MG63 (cell line): ENCODE results near the gene ZNRF3. TPM values are rescaled to one million over a fixed set of nuclear protein-coding genes. Genes with fewer than 3 reads are reported as not detected.
"Not testable (repeated sequence)": the region's sequence is repeated elsewhere in the genome, so short reads cannot be mapped to it uniquely, and the experiment has no call there.

ENCODE experiments used
- DNase-seq: peaks from one replicate; pipeline ENCODE4 v3.0.0-alpha.2; 2020
- H3K27me3 ChIP-seq: fragments of 250-450 bp; sonication (Bioruptor Pico); 2 replicates; pipeline ENCODE4 v1.5.1; 2020; ENCODE audit warnings: mild to moderate bottlenecking, moderate library complexity
- H3K36me3 ChIP-seq: fragments of 250-450 bp; sonication (Bioruptor Pico); 2 replicates; pipeline ENCODE4 v1.5.1; 2020; ENCODE audit warnings: mild to moderate bottlenecking, moderate library complexity
- H3K4me3 ChIP-seq: fragments of 250-450 bp; sonication (Bioruptor Pico); 2 replicates; pipeline ENCODE4 v1.5.1; 2020; ENCODE audit warnings: mild to moderate bottlenecking, moderate library complexity
- H3K9me3 ChIP-seq: fragments of 250-450 bp; sonication (Bioruptor Pico); 2 replicates; pipeline ENCODE4 v1.5.1; 2020; ENCODE audit warnings: mild to moderate bottlenecking, moderate library complexity
- total RNA-seq: library from RNA; depleted of rRNA; stranded (reverse); fragments of >200 nt; shearing (Covaris generic); gene quantifications from 2 replicates; pipeline ENCODE4 v1.2.3, GENCODE V29; 2014; ENCODE audit warnings: low replicate concordance

ZNRF3 gene
- total RNA-seq, 1 experiment from 2014 or later = 2.1 TPM

GRCh38 chr22:29082826-29083545, 199.6 kb downstream of the ZNRF3 start:
- Histone ChIP-seq H3K4me3 (no peak overlapping the region), H3K9me3 (no peaks in the 10 kb centered on the region), H3K27me3 (no peaks in the 10 kb centered on the region), H3K36me3 (no peaks in the 10 kb centered on the region)
- DNase-seq = no peak

DNA sequence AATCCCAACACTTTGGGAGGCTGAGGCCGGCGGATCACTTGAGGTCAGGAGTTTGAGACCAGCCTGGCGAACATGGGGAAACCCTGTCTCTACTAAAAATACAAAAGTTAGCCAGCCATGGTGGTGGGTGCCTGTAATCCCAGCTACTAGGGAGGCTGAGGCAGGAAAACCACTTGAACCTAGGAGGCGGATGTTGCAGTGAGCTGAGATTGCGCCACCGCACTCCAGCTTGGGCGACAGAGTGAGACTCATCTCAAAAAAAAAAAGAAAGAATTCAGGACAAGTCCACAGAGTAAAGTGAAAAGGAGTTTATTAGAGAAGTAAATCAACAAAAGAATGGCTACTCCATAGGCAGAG, 200.2 kb downstream of the ZNRF3 start:
- not testable (repeated sequence) for H3K36me3 ChIP-seq, H3K9me3 ChIP-seq, H3K4me3 ChIP-seq, H3K27me3 ChIP-seq, DNase-seq

DNA sequence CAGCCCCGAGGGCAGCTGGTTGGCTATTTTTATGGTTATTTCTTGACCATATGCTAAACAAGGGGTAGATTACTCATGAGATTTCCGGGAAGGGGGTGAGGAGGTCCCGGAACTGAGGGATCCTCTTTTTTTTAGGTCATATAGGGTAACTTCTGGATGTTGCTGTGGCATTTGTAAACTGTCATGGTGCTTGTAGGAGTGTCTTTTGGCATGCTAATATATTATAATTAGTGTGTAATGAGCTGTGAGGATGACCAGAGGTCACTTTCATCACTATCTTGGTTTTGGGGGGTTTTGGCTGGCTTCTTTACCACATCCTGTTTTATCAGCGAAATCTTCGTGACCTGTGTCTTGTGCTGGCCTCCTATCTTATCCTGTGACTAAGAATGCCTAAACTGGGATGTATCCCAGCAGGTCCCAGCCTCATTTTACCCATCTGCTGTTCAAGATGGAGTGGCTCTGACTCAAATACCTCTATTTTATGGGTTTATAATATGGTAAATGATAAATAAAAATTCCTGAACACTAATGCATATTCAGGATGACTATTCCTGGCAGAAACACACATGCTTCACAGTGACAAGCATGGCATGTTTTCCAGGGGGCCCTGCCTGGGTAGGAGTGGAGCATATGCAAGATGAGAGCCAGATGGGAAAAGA, 200.7 kb downstream of the ZNRF3 start:
- Histone ChIP-seq H3K9me3 (no peaks in the 10 kb centered on the region), H3K36me3 (no peaks in the 10 kb centered on the region), H3K27me3 (no peaks in the 10 kb centered on the region), H3K4me3 (no peak overlapping the region)
- no peak for DNase-seq

GRCh38 chr22:29087012-29087411, 203.6 kb downstream of the ZNRF3 start:
- no peak for DNase-seq
- no peak overlapping the region for H3K4me3 ChIP-seq
- H3K36me3 ChIP-seq = no peaks in the 10 kb centered on the region
- no peaks in the 10 kb centered on the region for H3K27me3 ChIP-seq
- no peaks in the 10 kb centered on the region for H3K9me3 ChIP-seq

GRCh38 chr22:29088809-29089208, 205.4 kb downstream of the ZNRF3 start:
- Histone ChIP-seq H3K27me3 (no peaks in the 10 kb centered on the region), H3K9me3 (no peaks in the 10 kb centered on the region), H3K4me3 (no peak overlapping the region), H3K36me3 (no peaks in the 10 kb centered on the region)
- DNase-seq = no peak

DNA sequence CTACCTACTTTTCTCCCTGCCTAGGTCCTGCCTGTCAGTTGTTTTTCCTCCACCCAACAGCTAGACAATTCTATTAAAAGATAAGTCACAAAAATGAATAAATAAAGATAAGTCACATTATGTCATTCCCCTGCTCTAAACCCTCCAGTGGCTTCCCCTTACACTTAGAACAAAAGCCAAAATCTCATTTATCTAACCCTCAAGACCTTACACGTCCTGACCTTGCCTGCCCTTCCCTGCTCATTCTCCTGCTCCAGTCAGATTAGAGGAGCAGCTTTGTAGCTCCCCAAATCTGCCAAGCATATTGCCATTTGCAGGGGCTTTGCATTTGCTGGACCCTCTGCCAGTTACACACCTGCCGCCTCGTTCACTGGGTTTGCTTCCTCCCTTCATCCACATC, 206.1 kb downstream of the ZNRF3 start:
- Histone ChIP-seq H3K9me3 (no peaks in the 10 kb centered on the region), H3K27me3 (no peaks in the 10 kb centered on the region), H3K4me3 (no peak overlapping the region), H3K36me3 (no peaks in the 10 kb centered on the region)
- no peak for DNase-seq

GRCh38 chr22:29090039-29090438, 206.7 kb downstream of the ZNRF3 start:
- Histone ChIP-seq H3K9me3 (no peaks in the 10 kb centered on the region), H3K36me3 (no peaks in the 10 kb centered on the region), H3K27me3 (no peaks in the 10 kb centered on the region), H3K4me3 (no peak overlapping the region)
- DNase-seq = no peak

DNA sequence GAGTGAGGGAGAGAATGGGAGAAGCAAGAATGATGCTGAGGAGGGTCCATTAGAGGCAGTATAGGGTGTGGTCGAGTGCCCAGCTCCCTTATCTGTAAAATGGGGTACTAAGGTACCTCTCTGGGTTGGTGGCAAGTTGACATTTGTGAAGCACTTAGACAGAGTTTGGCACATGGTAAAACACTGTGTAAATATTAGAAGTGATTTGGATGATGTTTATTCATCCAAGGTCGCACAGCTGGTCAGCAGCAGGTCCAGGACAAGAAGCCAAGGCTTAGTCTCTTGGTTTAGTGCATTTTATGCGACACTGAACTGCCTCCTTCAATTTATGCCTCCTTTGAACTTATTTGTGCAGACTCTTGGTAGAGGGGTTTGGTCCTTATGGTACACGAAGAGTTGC, 208.9 kb downstream of the ZNRF3 start:
- no peak for DNase-seq
- Histone ChIP-seq H3K27me3 (no peaks in the 10 kb centered on the region), H3K4me3 (no peak overlapping the region), H3K9me3 (no peaks in the 10 kb centered on the region), H3K36me3 (no peaks in the 10 kb centered on the region)

- no peaks in the 10 kb centered on the region for H3K36me3 ChIP-seq
Observed at GRCh38 chr22:29093030-29093429, 209.7 kb downstream of the ZNRF3 start.

DNA sequence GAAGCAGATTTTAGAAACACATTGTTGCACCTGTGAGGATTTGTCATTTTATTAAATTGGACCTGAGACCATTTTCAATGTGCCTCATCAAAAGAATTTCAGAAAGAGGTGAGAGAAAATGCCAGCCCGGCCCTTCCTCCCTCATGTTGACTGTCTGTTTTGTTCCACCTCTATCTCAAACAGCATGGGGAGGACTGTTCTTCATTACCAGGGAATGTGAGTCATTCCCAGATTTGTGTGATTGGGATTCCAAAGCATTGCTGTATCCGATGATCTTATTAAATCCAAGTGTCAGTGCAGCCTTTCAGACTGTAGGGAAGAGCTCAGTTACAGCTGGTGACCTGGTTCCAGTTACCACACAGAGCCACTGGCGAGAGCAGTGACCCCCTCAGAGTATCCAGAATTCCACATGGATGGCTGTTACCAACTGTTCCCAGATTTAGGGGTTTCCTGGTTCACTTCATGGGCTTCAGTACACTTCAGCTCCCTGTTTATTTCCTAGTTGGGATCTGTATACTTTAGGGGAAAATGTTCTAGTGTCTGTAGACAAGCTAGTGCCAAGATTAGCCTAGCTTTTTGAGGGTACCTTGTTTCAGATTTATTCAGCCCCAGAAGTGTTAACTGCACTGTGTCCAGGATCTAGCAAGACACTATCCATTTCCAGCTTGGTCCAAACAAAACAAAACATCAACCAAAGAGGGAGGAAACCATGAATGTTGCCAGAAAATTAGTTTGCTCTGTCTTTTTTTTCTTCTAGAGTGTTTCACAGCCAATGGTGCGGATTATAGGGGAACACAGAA, 210.3 kb downstream of the ZNRF3 start:
- H3K9me3 ChIP-seq = no peaks in the 10 kb centered on the region
- no peaks in the 10 kb centered on the region for H3K36me3 ChIP-seq
- H3K27me3 ChIP-seq = no peaks in the 10 kb centered on the region
- DNase-seq = no peak
- no peak overlapping the region for H3K4me3 ChIP-seq

More at GRCh38 chr22:29093030-29093429, 209.7 kb downstream of the ZNRF3 start:
- no peaks in the 10 kb centered on the region for H3K9me3 ChIP-seq
- no peak overlapping the region for H3K4me3 ChIP-seq
- no peaks in the 10 kb centered on the region for H3K27me3 ChIP-seq
- DNase-seq = no peak

DNA sequence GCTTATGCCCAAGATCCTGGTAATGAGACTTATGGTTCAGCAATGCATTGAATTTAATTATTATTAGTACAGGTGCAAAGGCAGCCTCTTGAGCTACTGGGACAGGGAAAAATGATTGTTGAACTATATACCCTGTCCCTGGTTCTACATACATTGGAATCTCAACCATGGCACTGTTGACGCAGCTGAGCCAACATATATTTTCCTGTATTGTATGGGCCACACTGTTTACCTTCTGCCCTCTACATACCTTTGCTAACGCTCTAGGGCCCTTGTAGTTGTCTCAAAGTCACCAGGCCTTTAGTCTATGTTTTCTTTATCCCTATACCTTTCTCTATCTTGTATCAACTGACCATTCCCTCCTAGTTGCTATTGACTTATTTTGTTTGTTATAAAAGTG, 212.1 kb downstream of the ZNRF3 start:
- no peak overlapping the region for H3K4me3 ChIP-seq
- H3K9me3 ChIP-seq = no peaks in the 10 kb centered on the region
- DNase-seq = no peak
- no peaks in the 10 kb centered on the region for H3K36me3 ChIP-seq
- no peaks in the 10 kb centered on the region for H3K27me3 ChIP-seq

DNA sequence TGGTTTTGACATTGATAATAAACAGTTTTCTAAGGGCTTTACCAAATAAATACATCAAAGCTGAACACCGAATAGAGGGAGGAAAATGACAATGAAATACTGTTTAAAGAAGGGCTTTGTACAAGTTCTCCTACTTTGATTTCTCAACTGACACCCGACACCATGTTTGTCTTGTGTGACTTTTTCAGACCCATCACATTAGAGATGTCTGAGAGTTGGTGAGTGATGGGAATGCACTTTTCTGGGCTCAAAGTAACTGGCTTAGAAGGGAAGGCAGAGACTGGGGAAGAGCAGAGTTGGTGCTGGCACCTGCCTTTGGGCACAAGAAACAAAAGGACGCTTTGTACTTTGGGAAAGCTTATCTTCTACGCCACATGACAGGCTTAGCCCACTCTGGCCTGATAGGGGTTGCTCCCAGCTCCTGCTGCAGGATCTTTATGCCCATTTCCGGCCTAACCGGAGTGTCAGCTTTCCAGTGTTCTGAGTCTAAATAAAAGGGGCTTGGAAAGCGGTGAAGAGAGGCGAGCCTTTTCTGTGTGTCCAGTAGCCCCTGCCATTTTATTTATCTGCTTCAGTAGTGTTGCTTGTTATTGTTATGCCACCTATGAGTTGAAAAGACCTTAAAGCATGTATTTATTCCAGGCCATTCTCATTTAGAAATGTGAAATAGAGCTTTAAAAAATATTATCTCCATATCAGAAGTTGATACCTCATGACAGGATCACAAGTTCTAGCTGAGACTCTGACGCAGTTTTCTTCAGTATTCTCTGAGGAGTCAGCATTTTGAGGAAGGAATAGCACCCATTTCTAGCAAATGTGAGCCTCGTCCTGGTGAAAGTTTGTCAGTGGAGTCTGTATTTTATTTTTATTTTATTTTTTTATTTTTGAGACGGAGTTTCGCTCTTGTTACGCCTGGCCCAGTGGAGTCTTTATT, 213.6 kb downstream of the ZNRF3 start:
- no peak for DNase-seq
- no peak overlapping the region for H3K4me3 ChIP-seq
- no peaks in the 10 kb centered on the region for H3K27me3 ChIP-seq
- H3K36me3 ChIP-seq = no peaks in the 10 kb centered on the region
- H3K9me3 ChIP-seq = no peaks in the 10 kb centered on the region

DNA sequence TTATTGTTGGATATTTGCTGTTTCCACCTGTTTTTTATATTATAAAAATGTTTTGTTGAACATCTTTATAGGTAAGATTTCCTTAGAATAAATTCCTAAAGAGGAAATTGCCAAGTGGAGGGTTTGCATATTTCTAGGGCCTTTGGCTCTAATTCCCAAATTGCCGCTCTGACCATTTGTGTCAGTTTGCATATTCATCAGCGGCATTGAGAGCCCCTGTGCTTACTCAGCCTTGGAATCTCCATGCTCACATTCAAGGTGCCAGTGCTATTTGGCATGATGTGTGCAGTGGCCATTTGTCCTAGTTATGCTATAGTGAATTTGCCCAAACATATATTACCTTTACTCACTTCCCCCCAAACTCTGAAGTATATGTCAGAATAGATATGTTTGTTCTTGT, 214.9 kb downstream of the ZNRF3 start:
- Histone ChIP-seq H3K36me3 (no peaks in the 10 kb centered on the region), H3K4me3 (no peak overlapping the region), H3K27me3 (no peaks in the 10 kb centered on the region), H3K9me3 (no peaks in the 10 kb centered on the region)
- no peak for DNase-seq

- H3K36me3 ChIP-seq = no peaks in the 10 kb centered on the region
- H3K9me3 ChIP-seq = no peaks in the 10 kb centered on the region
- H3K4me3 ChIP-seq = no peak overlapping the region
- no peak for DNase-seq
- no peaks in the 10 kb centered on the region for H3K27me3 ChIP-seq
Observed at GRCh38 chr22:29102300-29102699, 218.9 kb downstream of the ZNRF3 start.

GRCh38 chr22:29103121-29103520, 219.7 kb downstream of the ZNRF3 start:
- Histone ChIP-seq H3K4me3 (no peak overlapping the region), H3K36me3 (no peaks in the 10 kb centered on the region)
- DNase-seq = no peak

GRCh38 chr22:29105468-29105867, 222.1 kb downstream of the ZNRF3 start:
- H3K9me3 ChIP-seq = no peaks in the 10 kb centered on the region
- H3K27me3 ChIP-seq = no peaks in the 10 kb centered on the region
- no peaks in the 10 kb centered on the region for H3K36me3 ChIP-seq
- DNase-seq = no peak
- H3K4me3 ChIP-seq = no peak overlapping the region

More at GRCh38 chr22:29103121-29103520, 219.7 kb downstream of the ZNRF3 start:
- Histone ChIP-seq H3K9me3 (no peaks in the 10 kb centered on the region), H3K27me3 (no peaks in the 10 kb centered on the region)

GRCh38 chr22:29106839-29107238, 223.5 kb downstream of the ZNRF3 start:
- H3K4me3 ChIP-seq = no peak overlapping the region
- no peak for DNase-seq
- H3K9me3 ChIP-seq = no peaks in the 10 kb centered on the region
- H3K36me3 ChIP-seq = no peaks in the 10 kb centered on the region
- no peaks in the 10 kb centered on the region for H3K27me3 ChIP-seq
